Dedifferentiated amniotic fluid mesenchymal stem cell (primary cell): ENCODE results near the gene ANKS1B.
"Not testable (repeated sequence)": the region's sequence is repeated elsewhere in the genome, so short reads cannot be mapped to it uniquely, and the experiment has no call there.

Source experiments
- DNase-seq: peaks from one replicate; pipeline ENCODE4 v3.0.0-alpha.2; 2016; ENCODE audit errors: extremely low spot score

Gene ANKS1B

GRCh38 chr12:99870085-99870484, 114.7 kb downstream of the ANKS1B start:
- no peak for DNase-seq

GRCh38 chr12:99861731-99862130, 123.0 kb downstream of the ANKS1B start:
- no peak for DNase-seq

- DNase-seq: no peak
Measured at GRCh38 chr12:99859126-99859525, 125.6 kb downstream of the ANKS1B start.

GRCh38 chr12:99852666-99853065, 132.1 kb downstream of the ANKS1B start:
- no peak for DNase-seq

- DNase-seq: no peak
Measured at GRCh38 chr12:99847936-99848335, 136.8 kb downstream of the ANKS1B start.

GRCh38 chr12:99834710-99835109, 150.0 kb downstream of the ANKS1B start:
- no peak for DNase-seq

GRCh38 chr12:99833397-99833796, 151.3 kb downstream of the ANKS1B start:
- DNase-seq: no peak

GRCh38 chr12:99824900-99825542, 159.7 kb downstream of the ANKS1B start:
- no peak for DNase-seq

- no peak for DNase-seq
Measured at GRCh38 chr12:99822273-99822672, 162.5 kb downstream of the ANKS1B start.

- peak; percentile 68 for DNase-seq
Measured at GRCh38 chr12:99810718-99811593, 173.8 kb downstream of the ANKS1B start.

GRCh38 chr12:99809909-99810308, 174.8 kb downstream of the ANKS1B start:
- DNase-seq: no peak

- DNase-seq: no peak
Measured at GRCh38 chr12:99806304-99806703, 178.4 kb downstream of the ANKS1B start.

GRCh38 chr12:99804715-99805114, 180.0 kb downstream of the ANKS1B start:
- DNase-seq: no peak

- DNase-seq: no peak
Measured at GRCh38 chr12:99800605-99801004, 184.1 kb downstream of the ANKS1B start.

GRCh38 chr12:99797931-99798330, 186.8 kb downstream of the ANKS1B start:
- not testable (repeated sequence) for DNase-seq

GRCh38 chr12:99783421-99783820, 201.3 kb downstream of the ANKS1B start:
- DNase-seq: no peak

- no peak for DNase-seq
Measured at GRCh38 chr12:99772274-99772673, 212.5 kb downstream of the ANKS1B start.

- no peak for DNase-seq
Measured at GRCh38 chr12:99771659-99772058, 213.1 kb downstream of the ANKS1B start.

- no peak for DNase-seq
Measured at GRCh38 chr12:99769396-99769980, 215.2 kb downstream of the ANKS1B start.

- no peak for DNase-seq
Measured at GRCh38 chr12:99768758-99769157, 216.0 kb downstream of the ANKS1B start.

- peak; percentile 65 for DNase-seq
Measured at GRCh38 chr12:99767809-99768208, 216.9 kb downstream of the ANKS1B start.

- DNase-seq: no peak
Measured at GRCh38 chr12:99766408-99766807, 218.3 kb downstream of the ANKS1B start.
